Measurements from ENCODE around the gene COL4A4. TPM values are rescaled to one million over a fixed set of nuclear protein-coding genes. Genes with fewer than 3 reads are reported as not detected.

Gene COL4A4
- total and polyA plus RNA-seq, 2 experiments from 2014 or later, result 1.3 to 3.1 TPM

GRCh38 chr2:227007940-227008339, 156.1 kb downstream of the COL4A4 start (continued):
- TF ChIP-seq ZNF462 (CRISPR knock-in tag; IDR thresholded peaks at IDR 0.05), result no peak
- no peak for TF ChIP-seq ETS1 (IDR thresholded peaks at IDR 0.05)

- no peak overlapping the region for H3K27ac Mint-ChIP-seq
- Histone ChIP-seq H3K27me3 (ENCODE audit: insufficient read depth) (no peaks in the 10 kb centered on the region), H3K4me1 (ENCODE audit: insufficient read depth) (no peaks in the 10 kb centered on the region), H3K36me3 (ENCODE audit: insufficient read depth) (no peaks in the 10 kb centered on the region), H3K27ac (ENCODE audit: low read depth) (no peak overlapping the region), H3K4me3 (no peak overlapping the region), H3F3A (replicated peaks; ENCODE audit: low read depth) (no peaks in the 10 kb centered on the region), H3K9me2 (ENCODE audit: insufficient read depth) (no peaks in the 10 kb centered on the region), H3K4me2 (no peak overlapping the region), H3K79me2 (replicated peaks; ENCODE audit: insufficient read depth) (no peaks in the 10 kb centered on the region), H4K20me1 (replicated peaks; ENCODE audit: insufficient read depth) (no peaks in the 10 kb centered on the region), H2AFZ (no peak overlapping the region)
- no peaks in the 10 kb centered on the region for H3K9me3 Mint-ChIP-seq
- H3K4me1 Mint-ChIP-seq, result no peaks in the 10 kb centered on the region; the same call in 2 of the 3 replicates
- no peak for ATAC-seq
- no peaks in the 10 kb centered on the region for H3K36me3 Mint-ChIP-seq (ENCODE audit: low read depth)
- DNase-seq (ENCODE audit: low spot score), result no peak
- peaks cover 2% of the 10 kb centered on the region for H3K27me3 Mint-ChIP-seq (ENCODE audit: insufficient read depth, low read depth, poor library complexity)
- no peak overlapping the region for H3K4me3 Mint-ChIP-seq
- TF ChIP-seq STAT1 (IDR thresholded peaks at IDR 0.05; ENCODE audit: unreplicated experiment) (no peak), EZH2 (IDR thresholded peaks at IDR 0.05; ENCODE audit: low read depth, unreplicated experiment) (no peak), CTCF (conservative IDR thresholded peaks at IDR 0.05; ENCODE audit: low read depth in 2 of 2) (no peak), ZNF114 (CRISPR knock-in tag; IDR thresholded peaks at IDR 0.05) (no peak), EZH2phosphoT487 (IDR thresholded peaks at IDR 0.05; ENCODE audit: unreplicated experiment) (no peak), REST (IDR thresholded peaks at IDR 0.05; ENCODE audit: unreplicated experiment) (no peak), ETS1 (IDR thresholded peaks at IDR 0.05) (no peak), JUNB (IDR thresholded peaks at IDR 0.05; ENCODE audit: unreplicated experiment) (no peak), NANOG (IDR thresholded peaks at IDR 0.05; ENCODE audit: borderline replicate concordance) (no peak), POLR2AphosphoS5 (IDR thresholded peaks at IDR 0.05; ENCODE audit: low read depth) (no peak)
Measured at GRCh38 chr2:227007148-227007547, 156.9 kb downstream of the COL4A4 start.
